GM19467 (cell line): ENCODE data around the gene DMXL2.
"Not testable (repeated sequence)": the region's sequence is repeated elsewhere in the genome, so short reads cannot be mapped to it uniquely, and the experiment has no call there.

Source experiments
- ATAC-seq: cut with Tn5 transposase; IDR thresholded peaks from one replicate; pipeline ENCODE4 v1.9.1; 2021; ENCODE audit warnings: mild to moderate bottlenecking, moderate library complexity; ENCODE audit not compliant: unreplicated experiment

DMXL2 gene

DNA sequence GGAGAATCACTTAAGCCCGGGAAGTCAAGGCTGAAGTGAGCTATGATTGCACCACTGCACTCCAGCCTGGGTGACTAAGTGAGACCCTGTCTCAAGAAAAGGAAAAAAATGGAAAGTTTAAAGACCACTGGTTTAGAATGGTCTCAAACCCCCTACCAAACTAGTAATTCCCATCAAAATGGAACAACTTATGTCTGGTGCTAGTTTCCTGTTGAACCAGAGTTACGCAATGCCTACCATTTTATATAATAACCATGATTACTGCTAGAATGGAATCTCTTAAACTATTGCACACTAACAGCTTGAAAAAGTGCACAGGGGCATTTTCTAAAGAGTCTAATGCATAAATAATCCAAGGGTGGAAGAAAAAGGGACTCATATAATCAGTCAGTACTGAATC is 43.6 kb downstream of the DMXL2 start:
- no peak for ATAC-seq

DNA sequence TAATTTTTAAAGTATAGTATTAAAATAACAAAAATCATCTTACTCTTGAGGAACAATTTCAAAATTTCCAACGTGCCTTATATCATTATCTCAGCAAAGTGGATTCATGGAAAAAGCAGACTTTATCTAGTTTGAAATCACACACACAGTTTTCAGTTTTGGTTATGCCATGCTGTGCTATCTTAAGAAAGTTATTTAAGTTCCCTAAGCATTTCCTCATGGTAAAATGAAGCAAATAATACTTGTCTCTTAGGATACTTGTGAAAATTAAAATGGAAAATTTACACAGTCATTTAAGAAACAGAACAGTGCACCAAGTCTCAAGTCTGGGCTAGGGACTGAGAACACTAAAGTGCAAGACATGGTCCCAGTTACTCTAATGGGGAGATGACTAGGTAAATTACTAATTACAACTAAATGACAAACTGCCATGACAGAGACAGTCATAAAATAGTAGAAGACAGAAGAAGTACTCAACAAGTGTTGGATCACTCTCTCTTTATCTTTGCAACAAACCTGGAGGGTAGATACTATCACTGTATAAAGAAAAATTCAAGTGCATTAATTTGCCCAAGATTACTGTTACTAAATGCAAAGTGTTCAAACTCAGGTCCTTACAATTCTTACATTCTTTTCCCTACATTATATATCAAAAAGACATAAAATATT is 44.8 kb downstream of the DMXL2 start:
- ATAC-seq = no peak

DNA sequence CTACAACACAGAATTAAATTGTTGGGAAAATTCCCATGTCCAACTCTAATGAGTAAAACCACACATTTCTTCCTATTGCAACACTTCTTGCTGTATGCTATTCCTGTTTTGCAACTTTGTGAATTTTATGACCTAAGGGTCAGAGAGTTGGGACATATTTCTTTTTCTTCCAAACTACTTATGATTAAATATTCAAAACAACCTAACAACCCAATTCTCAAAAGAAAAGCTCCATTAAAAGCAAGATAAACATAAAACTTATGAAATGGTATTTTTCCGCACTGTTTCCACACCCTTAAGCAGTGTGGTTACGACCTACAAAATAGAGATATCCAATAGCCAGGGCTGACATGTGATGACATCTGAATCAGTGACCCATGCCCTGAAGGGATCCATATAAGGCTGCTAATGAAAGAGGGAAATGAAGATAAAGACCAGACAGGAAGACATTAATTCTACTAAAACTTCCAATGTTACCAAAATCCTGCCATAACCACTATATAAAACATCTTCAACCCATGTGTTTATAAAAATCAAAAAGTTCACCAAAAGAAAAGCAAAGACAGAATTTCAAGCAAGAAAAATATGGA is 45.6 kb downstream of the DMXL2 start:
- ATAC-seq = no peak

GRCh38 chr15:51576286-51576850 is 46.2 kb downstream of the DMXL2 start:
- ATAC-seq = no peak

- ATAC-seq = no peak
Measured at GRCh38 chr15:51575775-51576174, 46.8 kb downstream of the DMXL2 start.

GRCh38 chr15:51573352-51573751 is 49.2 kb downstream of the DMXL2 start:
- not testable (repeated sequence) for ATAC-seq

DNA sequence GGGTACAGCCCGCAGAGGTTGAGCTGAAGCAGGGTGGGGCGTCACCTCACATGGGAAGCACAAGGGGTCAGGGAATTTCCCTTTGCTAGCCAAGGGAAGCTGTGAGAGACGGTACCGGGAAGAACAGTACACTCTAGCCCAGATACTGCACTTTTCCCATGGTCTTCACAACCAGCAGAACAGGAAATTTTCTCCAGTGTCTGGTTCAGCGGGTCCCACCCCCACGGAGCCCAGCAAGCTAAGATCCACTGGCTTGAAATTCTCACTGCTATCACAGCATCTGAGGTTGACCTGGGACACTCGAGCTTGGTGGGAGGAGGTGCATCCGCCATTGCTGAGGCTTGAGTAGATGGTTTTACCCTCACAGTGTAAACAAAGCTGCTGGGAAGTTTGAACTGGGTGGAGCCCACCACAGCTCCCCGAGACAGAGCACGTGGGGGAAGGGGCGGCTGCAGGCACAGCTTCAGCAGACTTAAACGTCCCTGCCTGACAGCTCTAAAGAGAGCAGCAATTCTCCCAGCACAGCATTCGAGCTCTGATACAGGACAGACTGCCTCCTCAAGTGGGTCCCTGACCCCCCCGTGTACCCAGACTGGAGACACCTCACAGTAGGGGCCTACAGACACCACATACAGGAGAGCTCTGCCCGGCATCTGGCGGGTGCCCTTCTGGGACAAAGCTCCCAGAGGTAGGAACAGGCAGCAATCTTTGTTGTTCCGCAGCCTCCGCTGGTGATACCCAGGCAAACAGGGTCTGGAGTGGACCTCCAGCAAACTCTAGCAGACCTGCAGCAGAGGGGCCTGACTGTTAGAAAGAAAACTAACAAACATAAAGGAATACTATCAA is 53.4 kb downstream of the DMXL2 start:
- ATAC-seq = not testable (repeated sequence)

DNA sequence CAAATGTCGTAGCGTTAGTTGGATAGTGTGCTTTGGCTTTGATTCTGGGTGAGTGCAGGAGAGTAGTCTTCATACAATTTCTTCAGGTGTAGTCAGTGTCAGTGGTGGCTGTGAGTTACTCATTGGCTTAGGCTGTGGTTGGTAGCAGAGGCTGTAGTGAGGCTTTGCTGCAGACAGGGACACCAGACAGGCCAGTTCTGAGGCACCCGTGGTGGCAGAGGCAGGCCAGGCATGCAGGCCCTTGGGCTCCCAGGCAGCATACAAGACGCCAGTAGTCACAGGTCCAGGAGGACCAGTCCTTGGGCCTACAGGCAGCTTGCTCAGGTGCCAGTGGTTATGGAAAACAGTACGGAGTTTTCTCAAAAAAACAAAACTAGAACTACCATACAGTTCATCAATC is 61.3 kb downstream of the DMXL2 start:
- ATAC-seq = no peak

DNA sequence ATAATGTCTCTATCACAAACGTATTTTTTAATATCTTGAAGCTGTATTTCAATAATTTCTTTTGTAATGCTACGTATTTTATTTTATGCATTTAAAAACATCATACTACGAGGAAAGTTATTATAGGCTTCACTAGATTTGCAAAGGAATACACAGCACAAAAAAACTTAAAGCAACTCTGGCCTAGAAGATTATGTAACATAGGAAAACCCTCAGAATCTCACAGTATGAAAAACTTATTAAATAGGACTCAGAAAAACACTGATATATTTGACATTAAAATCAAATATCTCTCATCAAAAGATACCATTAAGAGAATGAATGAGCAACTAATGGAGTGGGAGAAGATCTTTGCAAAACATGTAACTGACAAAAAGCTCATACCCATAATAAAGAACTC is 63.7 kb downstream of the DMXL2 start:
- no peak for ATAC-seq

GRCh38 chr15:51558411-51558810 is 64.2 kb downstream of the DMXL2 start:
- no peak for ATAC-seq

DNA sequence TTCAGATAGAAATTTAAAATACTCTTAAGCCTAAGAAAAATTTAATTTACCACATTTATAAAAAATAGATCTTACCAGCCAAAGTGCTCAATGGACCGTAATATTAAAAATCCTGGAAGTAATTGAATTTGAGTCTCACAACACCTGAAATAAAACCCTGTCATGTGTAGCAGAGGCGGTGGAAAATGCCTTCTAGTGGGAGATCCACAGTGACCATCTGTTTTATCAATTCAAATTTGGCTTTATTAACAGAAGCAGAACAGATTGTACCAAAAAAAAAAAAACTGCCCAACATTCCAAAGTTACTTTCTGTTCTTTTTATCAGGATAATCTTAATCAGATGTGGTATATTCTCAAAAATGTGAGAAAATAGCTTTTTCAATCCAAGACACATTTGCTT is 71.7 kb downstream of the DMXL2 start:
- ATAC-seq = no peak

GRCh38 chr15:51547656-51548055 is 74.9 kb downstream of the DMXL2 start:
- no peak for ATAC-seq

- no peak for ATAC-seq
Measured at GRCh38 chr15:51536965-51537574, 85.5 kb downstream of the DMXL2 start.

DNA sequence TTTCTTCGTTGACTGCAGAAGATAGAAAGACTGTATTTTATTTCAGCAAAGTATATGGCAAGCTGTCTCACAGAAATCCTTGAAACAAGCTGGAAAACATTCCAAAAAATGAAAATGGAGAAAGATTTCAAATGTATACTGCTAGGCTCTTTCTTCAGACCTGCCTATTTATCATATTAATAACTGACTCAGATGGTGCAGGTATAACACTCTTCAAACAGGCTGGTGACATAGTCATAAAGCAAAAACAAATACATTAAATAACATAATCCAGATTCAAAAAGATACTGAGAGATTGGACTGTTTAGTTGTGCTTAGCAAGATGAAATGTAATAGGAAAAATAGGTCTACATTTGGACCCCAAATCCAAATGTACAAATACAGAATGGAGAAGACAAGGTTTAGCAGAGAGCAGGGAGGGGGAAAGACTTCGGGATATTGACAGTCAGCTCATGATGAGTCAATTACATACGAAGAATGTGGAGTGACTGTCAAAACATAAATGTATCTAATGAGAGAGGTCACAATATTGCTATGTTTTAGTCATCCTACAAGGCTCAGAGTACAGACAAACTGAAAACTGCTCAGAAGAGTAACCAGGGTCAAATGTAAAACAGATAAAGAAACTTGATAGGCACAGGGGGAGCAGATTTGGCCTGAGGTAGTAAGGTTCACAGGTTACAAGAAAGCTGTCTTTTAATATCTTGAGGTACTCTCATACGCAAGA is 88.7 kb downstream of the DMXL2 start:
- ATAC-seq = no peak

GRCh38 chr15:51526955-51527354 is 95.6 kb downstream of the DMXL2 start:
- ATAC-seq = no peak

DNA sequence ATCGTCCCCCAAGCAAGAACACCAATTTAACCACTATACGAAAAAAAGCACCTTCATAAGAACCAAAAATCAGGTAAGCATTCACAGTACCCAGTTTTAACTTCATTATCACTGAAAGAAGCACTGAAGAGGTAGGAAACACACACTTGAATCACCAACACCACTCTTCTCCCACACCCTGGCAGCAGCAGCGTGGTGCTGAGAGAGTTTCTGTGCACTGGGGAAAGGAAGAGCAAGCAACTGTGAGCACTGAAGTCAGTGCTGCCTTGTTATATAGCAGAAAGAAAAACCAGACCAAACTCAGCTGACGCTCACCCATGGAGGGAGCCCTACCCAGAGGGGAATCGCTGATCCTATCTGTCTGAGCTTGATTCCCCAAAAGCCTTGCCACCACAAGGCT is 98.2 kb downstream of the DMXL2 start:
- ATAC-seq = no peak

DNA sequence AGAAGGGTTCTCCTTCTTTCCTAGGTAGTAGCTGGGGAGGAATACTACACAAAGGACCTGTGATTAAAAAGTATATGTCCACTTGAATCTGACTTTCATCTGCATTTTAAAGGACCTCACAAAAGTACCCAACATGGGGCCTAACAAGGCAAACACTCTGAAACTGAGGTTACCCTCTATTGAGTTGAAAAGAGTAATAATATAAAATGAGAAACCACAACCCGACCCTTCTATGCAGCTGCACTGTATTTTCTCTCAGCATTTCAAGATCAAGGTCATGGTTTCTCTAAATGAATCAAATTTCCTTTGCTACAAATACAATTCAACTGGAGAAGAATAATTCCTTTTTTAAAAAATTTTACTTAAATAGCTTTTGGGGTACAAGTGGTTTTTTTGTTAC is 106.3 kb downstream of the DMXL2 start:
- ATAC-seq = no peak

DNA sequence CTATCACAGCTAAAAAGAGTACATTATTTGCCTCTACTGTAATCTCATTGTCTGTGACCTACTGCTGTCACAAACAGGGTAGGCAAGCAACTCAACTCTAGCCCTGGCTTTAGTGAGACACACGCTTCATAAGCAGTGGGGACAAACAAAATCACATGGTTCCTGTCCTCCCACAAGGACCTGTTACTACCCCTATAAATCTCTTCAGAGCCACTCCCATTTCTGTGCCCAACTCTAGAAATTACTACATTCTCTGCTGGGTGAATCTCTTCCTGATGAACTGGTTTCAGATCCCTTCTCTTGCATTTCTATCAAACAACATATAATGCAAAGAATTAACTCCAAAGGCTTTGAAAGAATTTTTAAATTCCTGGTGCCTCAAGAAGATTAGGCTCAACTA is 117.3 kb downstream of the DMXL2 start:
- no peak for ATAC-seq

GRCh38 chr15:51503003-51503402 is 119.6 kb downstream of the DMXL2 start:
- no peak for ATAC-seq

GRCh38 chr15:51499379-51499976 is 123.1 kb downstream of the DMXL2 start:
- ATAC-seq = no peak
